HG02571 (cell line): ENCODE data around the gene CDK18.

ENCODE experiments used
- ATAC-seq: cut with Tn5 transposase; IDR thresholded peaks from one replicate; pipeline ENCODE4 v1.9.1; 2021; ENCODE audit warnings: mild to moderate bottlenecking, moderate library complexity; ENCODE audit not compliant: unreplicated experiment

Gene CDK18

DNA sequence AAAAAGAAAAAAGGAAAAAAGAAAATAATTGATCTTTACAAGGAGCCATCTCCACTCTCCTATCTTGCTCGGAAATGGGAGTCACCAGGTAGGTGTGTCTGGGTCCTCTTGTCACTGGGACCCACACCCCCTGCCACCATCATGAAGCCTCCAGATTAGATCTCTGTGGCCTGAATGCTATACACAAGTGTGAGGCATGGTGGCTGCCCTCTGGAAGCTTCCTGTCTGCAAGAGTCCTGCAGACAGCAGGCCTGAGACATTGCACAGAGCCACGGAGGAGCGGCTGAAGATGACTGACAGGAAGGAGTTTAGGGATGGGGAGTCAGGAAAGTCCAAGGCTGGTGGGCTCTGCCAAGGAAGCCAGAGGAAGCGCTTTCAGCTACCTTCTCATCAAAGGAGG is 16.2 kb downstream of the CDK18 start:
- no peak for ATAC-seq

DNA sequence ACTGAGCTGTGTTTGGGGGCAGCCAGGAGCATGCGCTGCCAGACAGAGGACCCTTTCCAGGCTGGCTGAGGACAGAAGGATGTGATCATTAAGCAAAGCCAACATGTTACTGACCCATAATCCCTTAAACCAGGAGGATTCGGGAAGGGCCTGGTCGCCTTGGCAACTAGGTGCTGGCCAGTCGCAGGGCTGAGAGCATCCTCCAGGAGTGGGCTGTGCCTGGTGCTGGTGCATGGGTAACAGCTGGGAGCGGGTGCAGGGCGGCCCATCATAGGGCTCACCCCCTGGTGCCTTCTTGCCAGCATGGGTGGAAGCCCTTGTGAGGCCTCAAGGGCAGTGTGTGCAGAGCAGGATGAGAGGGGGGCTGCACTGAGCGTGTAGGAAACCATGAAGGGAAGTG is 17.2 kb downstream of the CDK18 start:
- no peak for ATAC-seq

DNA sequence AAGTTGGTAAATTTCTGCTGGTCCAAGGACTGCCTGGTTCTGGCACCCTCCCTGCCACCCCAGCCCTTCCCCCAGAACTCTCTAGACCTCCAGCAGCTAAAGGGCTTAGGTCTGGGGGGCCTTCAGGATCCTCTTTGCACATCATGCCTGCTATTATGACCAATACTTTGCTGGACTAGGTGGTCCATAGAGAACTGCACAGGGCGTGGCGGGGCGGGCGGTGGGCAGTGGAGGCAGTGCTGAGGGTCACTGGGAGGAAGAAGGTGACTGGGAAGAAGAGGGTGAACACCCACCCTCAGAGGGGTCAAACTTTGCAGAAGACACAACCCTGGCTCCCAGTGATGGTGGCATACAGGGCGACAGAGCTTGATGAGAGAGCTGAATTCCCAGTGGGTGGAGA is 18.2 kb downstream of the CDK18 start:
- no peak for ATAC-seq

DNA sequence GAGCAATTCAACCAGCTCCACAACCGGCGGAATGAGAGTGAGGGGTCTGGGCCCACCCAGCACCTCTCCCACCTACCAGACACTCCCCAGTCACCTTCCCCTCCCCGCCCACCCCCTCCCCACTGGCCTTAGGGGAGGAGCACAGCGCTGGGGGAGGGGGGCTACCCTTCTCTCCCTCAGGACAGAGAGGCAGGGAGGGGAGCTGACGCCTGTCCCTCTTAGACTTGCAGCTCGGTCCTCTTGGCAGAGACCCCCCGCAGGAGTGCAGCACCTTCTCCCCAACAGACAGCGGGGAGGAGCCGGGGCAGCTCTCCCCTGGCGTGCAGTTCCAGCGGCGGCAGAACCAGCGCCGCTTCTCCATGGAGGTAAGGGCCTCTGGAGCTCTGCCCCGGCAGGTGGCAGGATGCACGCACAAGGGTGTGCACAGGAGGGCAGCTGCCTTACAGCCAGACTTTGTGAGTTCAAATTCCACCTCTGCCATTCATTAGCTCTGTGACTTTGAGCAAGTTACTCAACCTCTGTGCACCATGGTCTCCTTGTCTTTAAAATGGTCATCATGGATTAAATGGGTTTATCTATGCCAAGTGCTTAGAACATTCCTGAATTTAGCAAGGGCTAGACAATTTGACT is 18.9 kb downstream of the CDK18 start:
- ATAC-seq, result no peak

DNA sequence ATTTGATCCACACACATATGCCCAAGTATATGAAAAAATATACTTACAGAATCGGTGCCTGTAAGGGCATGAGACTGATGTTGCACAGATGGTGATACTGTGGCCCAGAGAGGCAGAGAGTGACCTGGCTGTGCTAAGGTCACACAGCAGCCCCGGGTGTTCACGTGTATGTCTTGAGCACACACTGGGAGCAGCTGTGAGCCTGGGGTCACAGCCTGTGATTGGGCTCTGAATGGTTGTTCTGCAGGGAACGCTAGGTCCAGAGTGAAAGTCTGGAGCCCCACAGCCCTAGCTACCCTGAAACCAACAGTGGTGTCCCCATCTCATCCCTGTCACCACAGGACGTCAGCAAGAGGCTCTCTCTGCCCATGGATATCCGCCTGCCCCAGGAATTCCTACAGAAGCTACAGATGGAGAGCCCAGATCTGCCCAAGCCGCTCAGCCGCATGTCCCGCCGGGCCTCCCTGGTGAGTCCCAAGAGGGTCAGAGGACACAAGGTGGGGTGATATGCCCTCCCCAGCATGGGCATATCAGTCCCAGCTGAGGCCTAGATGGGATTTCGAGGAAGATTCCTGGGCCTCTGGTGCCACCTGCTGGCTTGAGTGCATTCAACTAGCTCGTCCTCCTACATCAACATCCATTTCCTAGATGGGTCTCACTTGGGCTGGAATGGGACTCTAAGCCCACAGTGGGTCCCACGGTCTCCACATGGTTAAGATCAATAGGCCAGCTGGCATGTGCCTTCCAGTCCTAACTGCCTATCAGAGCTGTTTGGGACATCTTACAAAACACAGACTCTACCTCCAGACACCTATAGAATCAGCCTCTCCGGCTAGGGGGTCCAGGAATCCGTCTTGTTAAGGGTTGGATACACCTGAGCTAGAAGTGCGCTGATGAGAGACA is 19.7 kb downstream of the CDK18 start:
- ATAC-seq, result no peak

DNA sequence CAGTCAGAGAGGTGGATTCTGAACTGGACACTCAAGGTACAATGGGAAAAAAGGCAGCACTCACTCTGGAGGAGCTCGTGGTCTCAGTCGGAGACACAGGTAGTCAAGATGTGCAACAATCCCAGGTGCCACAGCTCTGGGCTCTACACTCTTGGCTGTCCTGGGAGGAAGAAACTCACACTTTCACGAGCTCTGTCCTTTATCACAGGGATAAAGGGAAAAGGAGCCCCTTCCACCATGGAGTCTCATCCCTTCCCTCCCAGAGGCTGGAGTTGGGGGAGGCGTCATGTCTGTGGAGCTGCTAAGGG is 20.3 kb downstream of the CDK18 start:
- no peak for ATAC-seq

DNA sequence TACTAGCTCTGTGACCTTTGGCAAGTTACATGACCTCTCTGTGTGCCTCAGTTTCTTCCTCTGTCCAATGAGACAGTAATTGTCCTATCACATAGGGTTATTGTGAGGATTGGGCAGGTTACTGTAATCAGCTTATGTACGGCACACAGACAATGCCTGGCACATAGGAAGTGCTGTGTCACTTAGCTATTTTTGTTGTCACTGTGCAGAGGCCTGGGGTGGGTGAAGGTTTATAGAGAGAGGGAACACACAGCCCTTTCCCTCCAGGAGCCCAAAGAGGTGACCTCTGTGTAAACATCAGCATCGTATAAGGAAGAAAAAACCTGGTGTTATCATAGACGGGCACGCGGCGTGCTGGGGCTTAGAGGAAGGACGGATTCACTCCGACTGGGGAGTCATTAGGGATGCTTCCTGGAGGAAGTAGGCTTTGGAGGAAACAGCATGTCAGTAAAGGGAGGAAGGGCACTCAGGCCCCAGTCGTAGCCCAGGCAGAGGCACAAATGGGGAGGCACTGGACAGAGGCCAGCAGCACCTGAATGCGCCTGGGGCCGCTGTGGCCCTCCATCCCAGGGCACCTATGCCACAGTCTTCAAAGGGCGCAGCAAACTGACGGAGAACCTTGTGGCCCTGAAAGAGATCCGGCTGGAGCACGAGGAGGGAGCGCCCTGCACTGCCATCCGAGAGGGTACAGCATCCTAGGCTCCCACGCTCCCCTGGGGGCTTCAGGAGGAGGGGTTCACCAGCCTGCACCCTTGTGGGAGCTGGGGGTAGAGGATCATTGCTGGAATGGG is 21.2 kb downstream of the CDK18 start:
- no peak for ATAC-seq

DNA sequence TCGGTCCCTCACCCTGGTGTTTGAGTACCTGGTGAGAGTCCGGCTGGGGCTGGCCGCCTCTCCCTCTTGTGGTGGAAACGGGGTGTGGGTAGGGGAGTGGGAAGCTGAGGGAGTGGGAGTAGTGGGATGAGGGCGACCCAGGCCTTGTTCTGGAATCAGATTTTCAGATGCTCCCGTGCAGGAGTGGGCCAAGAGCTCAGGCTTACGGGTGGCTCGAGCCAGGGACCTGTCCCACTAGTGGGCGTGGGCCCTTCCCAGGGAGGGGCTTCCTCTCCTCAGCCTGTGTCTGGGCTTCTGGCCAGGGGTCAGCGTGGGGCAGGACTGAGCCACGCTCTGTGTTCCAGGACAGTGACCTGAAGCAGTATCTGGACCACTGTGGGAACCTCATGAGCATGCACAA is 22.0 kb downstream of the CDK18 start:
- no peak for ATAC-seq

DNA sequence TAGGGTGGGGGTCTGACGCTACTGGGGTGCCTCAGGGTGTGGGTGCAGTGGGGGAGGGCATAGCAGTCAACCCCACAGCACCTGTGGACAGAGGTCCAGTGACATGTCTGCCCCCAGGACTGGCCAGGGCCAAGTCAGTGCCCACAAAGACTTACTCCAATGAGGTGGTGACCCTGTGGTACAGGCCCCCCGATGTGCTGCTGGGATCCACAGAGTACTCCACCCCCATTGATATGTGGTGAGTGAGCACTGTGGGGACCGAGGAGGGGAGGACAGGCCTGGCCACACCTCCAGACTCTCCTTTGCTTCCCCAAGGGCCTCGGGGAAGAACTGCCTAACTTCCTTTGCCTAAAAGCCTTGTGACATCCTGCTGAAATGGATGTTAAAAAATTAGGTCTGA is 23.5 kb downstream of the CDK18 start:
- ATAC-seq, result no peak

DNA sequence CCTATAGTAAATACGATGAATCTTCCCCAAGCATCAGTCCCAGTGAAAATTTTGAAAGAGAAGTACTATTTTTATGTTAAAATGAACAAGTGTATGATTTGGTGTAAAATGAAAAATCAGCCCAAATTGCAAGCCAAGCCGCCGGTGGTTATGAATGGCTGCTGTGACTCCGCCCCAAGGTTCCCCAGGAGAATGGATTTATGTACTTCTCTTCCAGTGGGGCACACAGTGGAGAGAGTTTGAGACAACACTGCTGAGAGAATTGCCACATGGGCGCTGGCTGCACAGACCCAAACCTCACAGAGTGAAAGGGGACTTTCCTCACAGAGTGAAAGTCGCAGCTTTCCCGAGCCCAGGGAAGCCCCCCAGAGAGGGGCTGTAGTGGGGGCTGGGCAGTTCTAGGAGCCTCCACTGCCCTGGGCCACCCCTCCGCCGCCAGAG is 24.0 kb downstream of the CDK18 start:
- no peak for ATAC-seq

DNA sequence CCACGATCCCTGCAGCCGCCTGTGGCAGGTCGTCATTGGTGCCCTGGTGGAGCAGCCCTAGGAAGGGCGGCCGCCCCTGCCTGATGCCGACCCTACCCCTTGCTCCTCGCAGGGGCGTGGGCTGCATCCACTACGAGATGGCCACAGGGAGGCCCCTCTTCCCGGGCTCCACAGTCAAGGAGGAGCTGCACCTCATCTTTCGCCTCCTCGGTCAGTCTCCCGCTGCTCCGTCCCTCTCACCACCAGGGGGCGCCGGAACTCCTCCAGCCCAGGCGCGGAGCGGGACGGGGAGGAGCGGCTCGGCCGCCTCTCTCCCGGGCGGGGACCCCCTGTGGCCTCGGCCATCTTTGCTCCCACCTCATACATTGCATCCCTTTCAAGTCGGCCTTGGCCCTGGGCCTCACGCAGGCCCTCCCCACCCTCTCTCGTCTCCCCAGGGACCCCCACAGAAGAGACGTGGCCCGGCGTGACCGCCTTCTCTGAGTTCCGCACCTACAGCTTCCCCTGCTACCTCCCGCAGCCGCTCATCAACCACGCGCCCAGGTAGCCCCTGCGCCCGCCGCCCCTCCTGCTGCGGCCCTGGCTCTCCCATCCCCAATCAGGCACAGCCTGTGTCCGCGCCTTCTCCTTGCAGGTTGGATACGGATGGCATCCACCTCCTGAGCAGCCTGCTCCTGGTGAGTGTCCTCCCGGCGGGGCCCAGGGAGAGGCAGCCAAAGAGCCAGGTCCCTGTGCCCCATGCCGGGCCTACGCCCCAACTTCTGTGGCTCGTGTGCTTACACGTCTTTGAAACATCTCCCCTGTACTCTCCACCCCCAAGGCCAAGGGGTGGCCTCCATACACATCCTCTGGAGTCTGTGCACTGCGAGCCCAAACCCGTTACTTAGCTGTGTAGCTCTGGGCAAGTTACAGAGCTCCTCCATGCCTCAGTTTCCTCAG is 24.7 kb downstream of the CDK18 start:
- no peak for ATAC-seq

DNA sequence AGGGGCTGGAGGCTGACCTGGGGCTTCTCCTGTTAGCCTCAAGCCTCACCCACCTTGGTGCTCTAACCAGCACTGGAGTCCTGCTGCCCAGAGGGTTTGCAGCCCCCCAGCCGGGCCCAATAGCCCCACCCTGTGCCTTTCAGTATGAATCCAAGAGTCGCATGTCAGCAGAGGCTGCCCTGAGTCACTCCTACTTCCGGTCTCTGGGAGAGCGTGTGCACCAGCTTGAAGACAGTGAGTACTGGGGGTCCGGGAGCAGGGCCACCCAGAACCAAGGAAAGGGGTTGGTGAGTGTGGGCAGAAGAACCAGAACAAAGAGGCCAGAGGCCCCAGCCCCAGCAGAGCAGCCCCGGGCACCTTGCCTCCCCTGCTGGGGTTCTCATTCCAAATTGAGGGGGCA is 25.6 kb downstream of the CDK18 start:
- no peak for ATAC-seq

DNA sequence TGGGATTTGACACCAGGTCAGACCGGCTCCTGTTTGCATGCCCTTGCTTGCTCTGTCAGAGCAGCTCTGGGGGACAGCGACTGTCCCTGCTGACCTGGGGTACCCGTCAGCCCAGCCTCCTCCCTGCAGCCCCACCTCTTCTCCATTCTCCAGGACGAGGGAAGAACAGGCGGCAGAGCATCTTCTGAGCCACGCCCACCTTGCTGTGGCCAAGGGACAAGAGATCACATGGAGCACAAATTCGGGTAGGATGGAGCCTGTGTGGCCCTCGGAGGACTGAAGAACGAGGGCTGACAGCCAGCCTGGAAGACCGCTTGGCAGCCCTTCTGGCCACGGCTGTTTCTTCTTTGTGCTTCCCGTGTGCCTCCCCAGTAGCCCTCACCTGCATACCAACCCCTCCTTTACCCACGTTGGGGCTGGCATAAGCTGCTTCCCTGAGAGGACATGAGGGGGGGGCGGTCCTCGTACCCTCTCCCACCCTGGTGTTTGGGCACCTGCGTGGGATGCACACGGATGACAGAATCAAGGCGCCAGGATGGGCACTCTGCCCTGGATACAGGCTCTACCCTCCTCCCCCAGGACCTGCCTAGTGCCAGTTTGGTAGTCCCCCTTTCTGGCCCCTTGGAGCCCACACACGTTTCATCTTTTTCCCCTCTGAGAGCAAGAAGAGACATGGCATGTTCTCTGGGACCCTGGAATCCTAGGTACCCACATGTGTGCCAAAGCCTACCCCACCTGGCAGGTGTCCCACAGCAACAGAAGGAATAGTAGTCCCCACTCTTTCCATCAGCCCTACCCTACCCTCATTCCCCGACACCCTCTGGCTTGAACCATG is 26.9 kb downstream of the CDK18 start:
- no peak for ATAC-seq

DNA sequence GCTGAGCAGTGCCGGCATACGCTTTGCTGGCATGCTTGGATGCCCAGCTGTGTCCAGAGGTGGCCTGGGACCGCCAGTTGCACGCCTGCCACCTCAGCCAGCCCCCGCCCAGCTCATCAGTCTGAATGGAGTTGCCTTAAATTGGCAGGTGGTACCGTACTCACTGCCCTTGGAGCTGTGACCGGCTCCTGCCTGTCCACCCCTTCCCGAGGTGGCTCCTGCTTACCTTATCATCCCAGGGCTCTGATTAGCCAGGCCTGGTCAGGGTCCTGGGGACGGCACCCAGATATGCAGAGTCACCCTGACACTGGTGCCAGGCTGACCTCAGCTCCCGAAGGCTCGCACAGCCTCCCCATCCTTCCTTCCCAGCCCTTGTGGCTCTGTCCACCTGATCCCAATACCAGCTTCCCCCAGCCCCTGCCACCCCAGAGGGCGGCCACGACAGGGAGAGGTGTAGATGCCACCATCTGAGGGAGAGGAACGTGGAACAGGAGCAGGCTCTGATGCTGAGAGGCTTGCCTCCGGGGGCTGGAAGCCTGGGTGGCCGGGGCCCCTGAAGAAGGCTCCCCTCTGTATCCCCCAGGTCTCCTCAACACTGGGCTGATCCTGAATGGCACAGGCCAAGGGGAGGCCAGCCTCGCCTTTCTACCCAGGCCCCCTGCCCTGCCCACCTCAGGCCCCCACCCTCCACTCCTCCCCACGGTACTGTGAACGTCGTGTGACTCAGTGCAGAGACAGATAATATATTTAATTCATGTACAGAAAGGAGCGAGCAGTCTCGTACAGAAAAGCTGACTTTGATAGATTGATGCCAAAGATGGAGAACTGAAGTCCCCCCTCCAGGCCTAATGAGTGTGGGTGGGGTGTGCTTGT is 27.8 kb downstream of the CDK18 start:
- no peak for ATAC-seq

DNA sequence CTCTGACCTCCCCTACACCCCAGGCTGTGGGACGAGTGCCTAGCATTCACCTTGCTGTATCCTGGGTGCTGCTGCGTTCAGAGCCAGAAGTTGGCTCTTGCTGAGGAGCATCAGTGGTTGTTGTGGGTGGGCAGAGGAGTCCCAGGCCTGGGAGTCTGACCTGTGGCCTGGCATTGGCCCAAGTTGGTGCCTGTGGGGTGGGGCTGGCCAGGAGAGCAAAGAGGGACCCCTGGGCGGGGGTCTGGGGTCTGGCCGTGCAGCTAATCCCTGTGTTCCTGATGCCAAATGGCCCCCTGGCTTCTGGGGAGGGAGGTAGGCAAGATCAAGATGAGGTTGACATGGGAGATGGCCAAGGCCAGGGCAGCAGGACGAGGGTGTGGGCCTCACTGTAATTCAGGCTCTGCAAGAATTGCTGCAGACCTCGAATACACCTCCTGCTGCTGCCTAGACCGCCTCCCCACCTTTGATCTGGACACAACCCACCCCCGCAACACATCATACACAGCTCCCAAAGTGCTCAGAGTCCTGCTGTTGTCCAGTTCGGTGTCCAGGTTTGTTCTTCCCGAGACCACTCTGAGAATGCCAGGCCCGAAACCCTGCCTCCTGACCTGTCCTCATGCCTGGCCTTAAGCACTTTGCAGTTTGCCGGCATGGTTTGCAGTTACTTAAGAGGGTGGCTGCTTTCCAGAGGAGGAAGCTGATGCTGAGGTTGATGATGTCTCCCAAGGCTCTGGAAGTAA is 28.7 kb downstream of the CDK18 start:
- ATAC-seq, result no peak

DNA sequence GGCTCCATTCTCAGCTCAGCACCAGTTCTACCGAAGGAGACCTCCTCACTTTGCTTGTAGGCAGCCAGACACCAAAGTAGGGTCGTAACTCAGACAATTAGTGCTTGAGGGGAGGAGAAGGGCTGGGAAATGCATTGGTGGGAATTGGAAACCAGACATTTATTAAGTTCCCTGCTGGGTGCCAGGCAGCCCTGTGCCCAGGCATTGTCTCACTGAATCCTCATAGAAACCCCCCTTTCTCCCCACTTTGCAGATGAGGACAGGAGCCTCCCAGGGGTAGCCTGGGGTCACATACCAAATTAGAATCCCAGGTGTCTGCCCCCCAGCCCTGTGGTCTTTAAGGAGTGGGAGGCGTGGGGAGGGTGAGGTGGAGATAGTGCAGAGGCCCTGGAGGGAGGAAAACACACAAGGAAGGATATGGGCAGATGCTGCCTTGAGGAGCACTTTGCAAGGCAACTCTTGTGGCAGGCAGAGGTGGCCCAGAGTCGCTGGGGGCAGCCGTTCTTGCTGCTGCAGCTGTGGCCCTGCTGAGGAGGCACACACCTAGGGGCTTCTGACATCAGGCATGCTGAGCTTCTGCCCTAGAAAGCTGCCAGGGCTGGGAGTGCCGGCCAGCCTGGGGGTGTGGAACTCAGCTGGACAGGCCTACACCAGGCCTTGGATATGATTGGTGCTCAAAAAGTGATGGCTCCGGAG is 29.4 kb downstream of the CDK18 start:
- ATAC-seq, result no peak

DNA sequence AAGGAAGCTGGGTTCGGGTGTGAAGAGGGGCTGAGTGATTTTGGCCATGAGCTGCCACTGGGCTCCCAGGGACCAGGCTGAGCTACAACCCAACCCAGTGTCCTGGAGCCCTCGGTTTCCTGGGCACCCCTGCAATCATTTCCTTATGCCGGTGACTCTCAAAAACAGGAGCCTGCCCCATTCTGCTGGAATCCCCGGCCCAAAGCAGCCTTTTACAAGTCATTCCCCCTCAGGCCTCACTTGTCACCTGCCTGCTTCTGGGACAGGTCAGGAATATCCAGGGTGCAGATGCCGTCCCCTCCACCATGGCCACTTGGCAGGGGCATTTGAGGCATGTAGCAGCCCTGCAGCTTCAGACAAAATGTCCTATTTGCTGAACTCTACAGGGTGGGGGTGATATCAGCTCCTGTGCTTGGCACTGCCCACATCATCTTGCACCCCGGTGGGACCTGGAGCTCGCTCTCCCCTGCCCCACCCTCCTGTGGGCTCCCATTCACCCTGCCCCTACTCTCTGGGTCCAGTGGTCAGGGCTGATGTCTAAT is 30.0 kb downstream of the CDK18 start:
- ATAC-seq, result no peak
